GM18907 (cell line): Measurements from ENCODE around the gene EDC4.
"Not testable (repeated sequence)": the region's sequence is repeated elsewhere in the genome, so short reads cannot be mapped to it uniquely, and the experiment has no call there.

ENCODE experiments used
- ATAC-seq: cut with Tn5 transposase; IDR thresholded peaks from one replicate; pipeline ENCODE4 v1.9.1; 2021; ENCODE audit warnings: mild to moderate bottlenecking, moderate library complexity; ENCODE audit not compliant: unreplicated experiment

EDC4 gene, protein sequence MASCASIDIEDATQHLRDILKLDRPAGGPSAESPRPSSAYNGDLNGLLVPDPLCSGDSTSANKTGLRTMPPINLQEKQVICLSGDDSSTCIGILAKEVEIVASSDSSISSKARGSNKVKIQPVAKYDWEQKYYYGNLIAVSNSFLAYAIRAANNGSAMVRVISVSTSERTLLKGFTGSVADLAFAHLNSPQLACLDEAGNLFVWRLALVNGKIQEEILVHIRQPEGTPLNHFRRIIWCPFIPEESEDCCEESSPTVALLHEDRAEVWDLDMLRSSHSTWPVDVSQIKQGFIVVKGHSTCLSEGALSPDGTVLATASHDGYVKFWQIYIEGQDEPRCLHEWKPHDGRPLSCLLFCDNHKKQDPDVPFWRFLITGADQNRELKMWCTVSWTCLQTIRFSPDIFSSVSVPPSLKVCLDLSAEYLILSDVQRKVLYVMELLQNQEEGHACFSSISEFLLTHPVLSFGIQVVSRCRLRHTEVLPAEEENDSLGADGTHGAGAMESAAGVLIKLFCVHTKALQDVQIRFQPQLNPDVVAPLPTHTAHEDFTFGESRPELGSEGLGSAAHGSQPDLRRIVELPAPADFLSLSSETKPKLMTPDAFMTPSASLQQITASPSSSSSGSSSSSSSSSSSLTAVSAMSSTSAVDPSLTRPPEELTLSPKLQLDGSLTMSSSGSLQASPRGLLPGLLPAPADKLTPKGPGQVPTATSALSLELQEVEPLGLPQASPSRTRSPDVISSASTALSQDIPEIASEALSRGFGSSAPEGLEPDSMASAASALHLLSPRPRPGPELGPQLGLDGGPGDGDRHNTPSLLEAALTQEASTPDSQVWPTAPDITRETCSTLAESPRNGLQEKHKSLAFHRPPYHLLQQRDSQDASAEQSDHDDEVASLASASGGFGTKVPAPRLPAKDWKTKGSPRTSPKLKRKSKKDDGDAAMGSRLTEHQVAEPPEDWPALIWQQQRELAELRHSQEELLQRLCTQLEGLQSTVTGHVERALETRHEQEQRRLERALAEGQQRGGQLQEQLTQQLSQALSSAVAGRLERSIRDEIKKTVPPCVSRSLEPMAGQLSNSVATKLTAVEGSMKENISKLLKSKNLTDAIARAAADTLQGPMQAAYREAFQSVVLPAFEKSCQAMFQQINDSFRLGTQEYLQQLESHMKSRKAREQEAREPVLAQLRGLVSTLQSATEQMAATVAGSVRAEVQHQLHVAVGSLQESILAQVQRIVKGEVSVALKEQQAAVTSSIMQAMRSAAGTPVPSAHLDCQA (N-terminal part only)

DNA sequence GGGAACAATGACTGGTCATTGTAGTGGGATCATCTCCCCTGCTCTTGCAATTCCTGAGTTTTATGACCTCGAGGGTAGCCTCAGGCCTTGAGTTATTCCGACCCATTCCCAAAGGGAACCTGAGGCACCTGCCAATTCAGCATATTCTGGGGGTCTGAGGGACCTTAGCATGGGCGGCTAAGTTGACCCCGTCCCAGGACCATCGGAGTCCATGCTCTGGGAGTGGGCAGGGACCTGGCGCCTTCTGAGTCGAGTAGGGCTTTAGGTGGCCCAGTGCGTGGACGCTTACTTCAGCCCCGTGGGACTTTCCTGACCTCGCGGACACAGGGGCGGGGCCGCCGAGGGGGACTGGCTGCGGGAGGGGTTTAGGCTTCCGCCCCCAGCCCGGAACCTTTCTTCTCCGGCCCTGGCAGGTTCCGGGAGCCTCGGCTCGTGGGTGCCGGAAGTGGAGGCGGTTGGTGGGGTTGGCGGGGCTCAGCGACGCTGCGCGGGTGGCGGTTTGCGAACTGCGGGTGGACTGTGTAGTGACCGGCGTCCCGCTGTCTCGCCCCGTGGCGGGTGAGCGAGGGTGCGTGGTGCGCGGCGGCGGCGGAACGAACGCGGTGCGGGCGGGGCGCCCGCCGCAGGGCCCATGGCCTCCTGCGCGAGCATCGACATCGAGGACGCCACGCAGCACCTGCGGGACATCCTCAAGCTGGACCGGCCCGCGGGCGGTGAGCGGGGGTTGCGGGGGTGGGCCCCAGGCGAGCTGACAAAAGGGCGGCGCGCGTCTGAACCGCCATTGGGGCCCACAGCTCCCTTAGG, at the start of gene EDC4:
Gene EDC4, plus strand, starts transcription at position 422 of the 804 bp plus-strand sequence. Its CDS starts 210 bp downstream, at position 632.
- ATAC-seq, result peak; percentile 75

DNA sequence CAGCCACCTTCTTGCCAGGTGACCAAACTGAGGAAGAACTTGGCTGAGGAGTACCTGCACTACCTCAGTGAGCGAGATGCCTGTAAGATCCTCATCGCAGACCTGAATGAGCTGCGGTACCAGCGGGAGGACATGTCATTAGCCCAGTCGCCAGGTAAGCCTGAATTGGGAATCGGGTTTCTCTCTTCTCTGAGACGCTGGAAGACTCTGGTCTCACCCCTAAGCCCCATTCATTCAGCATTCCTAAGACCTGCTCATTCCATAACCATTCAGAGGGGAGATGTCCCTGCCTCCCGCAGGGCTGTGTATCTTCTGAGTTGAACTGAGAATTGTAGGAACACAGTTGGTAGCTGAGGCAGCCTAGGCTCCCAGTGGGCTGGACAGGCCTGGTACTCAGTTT, 47.7 kb upstream of the EDC4 start:
- ATAC-seq, result no peak

DNA sequence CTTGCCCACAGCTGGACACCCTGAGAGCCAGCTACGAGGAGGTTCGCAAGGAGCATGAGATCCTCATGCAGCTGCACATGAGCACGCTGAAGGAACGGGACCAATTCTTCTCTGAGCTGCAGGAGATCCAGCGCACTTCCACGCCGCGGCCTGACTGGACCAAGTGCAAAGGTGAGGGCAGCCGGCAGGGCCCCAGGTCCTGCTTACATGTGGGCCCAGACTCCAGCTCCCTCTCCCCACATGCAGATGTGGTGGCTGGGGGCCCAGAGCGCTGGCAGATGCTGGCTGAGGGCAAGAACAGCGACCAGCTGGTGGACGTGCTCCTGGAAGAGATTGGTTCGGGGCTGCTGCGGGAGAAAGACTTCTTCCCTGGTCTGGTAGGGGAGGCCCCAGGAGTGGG, 46.9 kb upstream of the EDC4 start:
- no peak for ATAC-seq

DNA sequence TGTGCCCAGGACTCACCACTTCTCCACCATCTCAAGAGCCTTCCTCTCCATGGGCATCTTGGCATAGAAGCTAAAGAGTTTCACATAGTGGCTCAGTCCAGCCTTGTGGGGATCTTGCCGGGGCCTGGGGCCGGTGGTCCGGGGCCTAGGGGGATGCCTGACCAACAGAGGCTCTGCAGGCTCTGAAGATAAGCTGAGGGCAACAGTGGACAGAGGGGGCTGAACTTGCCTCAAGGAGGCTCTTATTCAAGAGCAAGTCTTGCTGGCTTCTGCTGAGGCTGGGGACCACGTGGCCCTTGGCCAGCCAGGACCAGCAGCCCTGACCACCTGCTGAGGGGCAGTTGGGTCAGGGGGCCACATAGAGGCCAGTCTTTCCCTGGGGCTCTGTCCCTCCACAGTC, 44.2 kb upstream of the EDC4 start:
- no peak for ATAC-seq

DNA sequence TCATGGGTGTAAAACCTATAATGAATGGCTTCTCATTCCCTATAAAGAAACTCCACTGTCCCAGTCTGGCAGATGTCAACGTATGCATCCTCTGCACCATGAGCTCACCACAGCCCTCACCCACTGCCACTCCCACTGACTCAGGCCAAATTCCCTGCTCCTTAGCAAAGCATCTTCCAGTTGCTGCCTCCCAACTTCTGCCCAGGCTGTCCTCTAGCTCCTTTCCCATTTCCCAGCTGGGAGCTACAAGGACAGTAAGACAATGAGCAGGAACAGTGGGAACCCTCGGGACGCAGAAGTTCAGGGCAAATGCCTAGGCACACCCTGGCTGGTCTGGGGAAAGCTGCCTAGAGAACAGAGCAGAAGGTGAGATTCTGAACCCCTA, 39.8 kb upstream of the EDC4 start:
- no peak for ATAC-seq

DNA sequence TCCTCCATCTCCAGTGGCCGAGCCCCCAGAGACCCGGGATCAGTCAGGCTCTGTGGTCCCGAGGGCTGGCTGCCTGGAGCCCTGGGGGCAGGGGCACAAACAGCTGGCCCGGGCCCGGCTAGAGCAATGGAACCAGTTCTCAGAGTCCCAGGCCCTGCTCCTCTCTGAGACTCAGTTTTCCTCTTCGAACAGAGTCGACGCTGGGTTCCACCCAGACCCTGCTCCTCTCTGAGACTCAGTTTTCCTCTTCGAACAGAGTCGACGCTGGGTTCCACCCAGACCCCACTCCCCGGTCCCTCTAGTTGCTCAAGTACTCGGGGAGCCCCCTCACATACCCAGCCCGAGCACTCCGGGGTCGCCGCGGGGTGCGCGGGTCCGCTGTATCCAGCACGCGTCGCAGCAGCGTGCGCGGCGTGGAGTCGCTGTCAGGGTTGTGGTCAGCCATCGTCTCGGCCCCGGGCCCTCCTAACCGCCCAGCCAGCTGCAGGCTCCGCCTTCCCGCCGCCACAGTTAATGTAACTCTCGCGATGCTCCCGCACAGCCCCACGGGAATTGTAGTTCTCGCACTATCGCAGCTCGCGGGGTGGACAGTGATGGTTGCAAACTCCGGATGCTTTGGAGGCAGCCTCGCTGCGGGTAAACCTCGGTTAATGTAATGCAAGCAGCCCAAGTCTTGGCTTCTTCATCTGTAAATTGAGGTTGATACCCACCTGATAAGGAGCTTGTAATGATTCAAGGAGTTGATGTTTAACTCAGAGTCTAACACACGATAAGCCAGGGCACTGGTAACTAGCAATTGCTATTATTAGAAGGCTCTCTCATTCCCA, 39.2 kb upstream of the EDC4 start:
- peak; percentile 94 for ATAC-seq

DNA sequence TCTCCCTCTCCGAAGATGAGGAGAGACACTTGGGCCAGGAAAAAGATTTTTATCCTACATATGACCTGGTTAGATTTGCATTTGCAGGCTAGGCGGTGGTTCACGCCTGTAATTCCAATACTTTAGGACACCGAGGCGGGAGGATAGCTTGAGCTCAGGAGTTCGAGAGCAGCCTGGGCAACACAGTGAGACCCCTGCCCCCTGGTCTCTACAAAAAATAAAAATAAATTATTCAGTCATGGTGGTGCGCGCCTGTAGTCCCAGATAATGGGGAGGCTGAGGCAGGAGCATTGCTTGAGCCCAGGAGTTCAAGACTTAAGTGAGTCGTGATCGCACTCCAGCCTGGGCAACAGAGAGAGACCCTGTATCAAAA, 38.6 kb upstream of the EDC4 start:
- ATAC-seq, result no peak

DNA sequence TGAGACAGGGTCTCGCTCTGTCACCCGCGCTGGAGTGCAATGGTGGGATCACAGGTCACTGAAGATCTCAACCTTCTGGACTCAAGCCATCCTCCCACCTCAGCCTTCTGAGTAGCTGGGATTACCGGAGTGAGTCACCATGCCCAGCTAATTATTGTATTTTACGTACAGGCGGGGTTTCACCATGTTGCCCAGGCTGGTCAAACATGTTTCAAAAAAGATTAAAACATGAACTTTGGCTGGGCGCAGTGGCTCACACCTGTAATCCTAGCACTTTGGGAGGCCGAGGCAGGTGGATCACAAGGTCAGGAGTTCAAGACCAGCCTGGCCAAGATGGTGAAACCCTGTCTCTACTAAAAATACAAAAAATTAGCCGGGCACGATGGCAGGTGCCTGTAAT, 35.7 kb upstream of the EDC4 start:
- ATAC-seq, result not testable (repeated sequence)

DNA sequence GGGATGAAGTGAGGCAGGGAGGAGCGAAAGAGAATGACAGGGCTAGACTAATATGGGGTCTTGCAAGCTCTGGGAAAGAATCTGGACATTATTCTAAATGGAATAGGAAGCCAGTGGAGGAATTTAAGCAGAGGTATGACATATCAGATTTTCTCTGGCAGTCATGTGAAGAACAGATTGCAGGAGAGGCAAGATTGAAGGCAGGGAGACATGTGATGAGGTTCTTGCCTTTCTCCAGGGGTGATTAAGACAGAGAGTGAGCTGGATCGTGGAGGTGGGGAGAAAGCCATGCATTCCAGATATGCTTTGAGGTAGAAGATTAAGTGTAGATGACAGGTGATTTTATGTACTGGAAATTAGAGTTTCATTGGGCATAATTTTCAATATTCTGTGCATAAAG, 35.0 kb upstream of the EDC4 start:
- no peak for ATAC-seq

DNA sequence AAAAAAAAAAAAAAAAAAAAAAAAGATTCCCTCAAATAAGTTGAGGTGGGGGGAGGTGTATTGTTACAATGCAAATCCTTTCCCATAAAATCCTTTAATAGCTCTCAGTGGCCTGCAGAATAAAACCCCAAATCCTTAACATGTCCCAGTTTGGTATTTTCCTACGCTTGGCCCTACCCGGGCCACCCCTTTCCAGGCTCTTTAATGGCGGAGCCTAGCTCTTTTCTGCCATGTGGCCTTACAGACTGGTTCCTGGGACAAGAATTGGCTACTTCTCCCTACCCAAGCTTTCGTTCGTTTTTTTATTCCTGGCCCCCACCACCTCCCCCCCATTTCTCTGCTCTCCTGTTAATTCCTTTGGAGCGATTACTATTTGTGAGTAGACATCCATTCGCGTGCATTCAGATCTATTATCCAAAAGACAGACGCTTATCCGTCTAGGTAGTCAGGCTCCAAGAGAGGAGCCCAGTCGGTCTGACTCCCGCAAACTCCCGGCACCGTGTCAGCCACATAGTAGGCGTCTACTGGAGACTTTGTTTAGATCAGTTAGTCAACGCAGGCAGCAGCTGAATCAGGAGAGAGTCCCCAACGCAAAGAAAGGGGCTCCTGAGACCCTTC, 31.5 kb upstream of the EDC4 start:
- no peak for ATAC-seq

DNA sequence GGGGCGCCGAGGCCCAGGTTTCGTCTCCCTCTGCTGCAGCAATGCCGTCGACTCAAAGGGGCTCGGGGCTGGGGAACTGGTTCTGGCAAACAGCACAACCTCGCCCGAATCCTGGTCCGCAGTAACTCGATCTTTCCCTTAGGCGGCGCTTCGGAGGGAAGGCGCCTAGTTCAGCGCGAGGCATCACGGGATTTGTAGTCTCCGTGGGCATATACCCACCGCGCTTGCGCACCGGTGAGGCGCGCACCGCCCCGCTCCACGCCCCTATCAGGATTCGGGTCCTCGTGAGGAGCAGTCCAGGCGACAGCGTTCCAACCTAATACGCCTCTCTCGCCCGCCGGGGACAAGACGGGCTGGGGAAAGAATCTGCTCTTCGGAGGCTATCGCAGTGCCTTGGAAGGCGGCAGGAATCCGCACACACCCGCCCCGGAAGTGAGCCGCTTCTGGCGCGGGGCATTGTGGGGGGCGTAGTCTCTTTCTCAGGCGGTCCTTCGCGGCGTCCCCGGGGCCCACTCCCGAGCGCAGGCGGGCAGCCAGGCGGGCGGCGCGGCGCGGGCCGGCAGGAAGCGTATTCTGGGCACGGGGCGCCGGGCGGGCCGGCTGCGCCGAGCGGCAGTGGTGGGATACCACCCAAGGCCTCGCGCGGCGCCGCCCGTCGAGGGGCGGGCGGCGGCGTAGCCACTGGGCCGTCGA, 30.9 kb upstream of the EDC4 start, which contains the start of gene THAP11:
Gene THAP11, plus strand, starts transcription at position 505 of the 693 bp plus-strand sequence. CDS start 235 bp downstream, outside the sequence.
- peak; percentile 57 for ATAC-seq

DNA sequence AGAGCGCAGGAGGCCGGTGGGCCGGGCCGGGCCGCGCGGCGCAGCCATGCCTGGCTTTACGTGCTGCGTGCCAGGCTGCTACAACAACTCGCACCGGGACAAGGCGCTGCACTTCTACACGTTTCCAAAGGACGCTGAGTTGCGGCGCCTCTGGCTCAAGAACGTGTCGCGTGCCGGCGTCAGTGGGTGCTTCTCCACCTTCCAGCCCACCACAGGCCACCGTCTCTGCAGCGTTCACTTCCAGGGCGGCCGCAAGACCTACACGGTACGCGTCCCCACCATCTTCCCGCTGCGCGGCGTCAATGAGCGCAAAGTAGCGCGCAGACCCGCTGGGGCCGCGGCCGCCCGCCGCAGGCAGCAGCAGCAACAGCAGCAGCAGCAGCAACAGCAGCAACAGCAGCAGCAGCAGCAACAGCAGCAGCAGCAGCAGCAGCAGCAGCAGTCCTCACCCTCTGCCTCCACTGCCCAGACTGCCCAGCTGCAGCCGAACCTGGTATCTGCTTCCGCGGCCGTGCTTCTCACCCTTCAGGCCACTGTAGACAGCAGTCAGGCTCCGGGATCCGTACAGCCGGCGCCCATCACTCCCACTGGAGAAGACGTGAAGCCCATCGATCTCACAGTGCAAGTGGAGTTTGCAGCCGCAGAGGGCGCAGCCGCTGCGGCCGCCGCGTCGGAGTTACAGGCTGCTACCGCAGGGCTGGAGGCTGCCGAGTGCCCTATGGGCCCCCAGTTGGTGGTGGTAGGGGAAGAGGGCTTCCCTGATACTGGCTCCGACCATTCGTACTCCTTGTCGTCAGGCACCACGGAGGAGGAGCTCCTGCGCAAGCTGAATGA, 30.1 kb upstream of the EDC4 start:
- peak; percentile 7 for ATAC-seq

DNA sequence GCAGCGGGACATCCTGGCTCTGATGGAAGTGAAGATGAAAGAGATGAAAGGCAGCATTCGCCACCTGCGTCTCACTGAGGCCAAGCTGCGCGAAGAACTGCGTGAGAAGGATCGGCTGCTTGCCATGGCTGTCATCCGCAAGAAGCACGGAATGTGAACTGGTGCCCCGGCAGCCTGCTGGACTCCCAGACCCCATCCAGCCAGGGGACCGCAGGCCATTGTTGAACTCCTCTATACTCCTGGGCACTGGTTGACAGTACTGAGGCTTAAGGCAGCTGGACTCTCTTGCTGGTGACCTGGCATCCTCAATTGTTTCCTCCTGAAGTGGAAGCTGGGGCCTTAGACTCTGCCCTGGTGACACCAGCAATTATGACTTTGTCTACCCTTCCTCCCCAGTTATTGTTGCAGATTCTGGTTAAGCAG, 29.5 kb upstream of the EDC4 start:
- ATAC-seq, result no peak

DNA sequence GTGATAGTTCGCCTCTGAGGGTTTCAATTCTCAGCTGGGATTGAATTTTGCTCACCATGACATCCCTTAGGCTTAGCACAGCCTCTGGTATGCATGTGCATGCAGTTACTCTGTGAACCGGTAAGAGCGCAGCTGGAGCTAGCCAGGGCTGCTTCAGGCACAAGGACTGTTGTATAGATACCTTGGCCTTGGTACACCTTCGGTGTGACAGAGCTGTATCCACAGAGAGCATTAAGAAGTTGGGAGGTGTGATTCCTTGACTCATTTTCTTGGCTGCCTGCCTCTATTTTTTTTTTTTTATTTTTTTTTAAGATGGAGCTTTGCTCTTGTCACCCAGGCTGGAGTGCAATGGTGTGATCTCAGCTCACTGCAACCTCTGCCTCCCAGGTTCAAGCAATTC, 28.4 kb upstream of the EDC4 start:
- ATAC-seq, result no peak

DNA sequence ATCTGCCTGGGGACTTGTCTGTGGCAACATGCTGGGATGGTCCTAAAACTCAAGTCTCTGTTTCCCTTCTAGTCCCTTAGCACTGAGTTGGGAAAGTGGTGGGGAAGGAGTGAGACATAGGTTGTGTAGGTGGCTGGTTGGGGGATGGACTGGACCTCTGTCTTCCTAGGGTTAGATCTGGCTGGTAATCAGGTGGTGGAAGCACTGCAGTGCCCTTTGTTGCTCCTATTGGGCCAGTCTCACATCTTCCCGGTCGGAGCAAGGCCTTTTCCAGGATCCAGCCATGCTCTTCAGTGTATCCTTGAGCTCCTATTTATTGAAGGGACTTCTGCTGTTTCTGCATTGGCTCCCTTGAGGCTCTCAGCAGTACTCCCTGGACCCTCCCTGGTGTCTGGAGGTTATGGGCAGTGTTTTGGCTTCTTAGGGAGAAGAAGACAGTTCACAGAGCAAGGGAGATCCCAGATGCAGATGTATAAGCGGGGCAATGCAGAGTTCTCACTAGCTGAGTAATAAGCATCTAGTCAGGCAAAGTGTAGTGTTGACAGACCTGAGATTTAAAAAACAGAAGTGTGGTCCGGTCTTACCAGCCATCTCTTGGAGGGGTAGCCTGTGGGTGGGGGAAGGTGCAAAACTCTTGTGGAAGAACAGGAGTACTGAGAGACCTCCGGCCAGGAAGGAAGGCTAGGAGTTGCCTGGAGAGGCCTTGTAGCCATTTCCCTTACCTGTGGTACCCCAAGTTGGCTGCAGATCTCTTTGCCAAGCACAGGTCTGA, 27.4 kb upstream of the EDC4 start:
- no peak for ATAC-seq

DNA sequence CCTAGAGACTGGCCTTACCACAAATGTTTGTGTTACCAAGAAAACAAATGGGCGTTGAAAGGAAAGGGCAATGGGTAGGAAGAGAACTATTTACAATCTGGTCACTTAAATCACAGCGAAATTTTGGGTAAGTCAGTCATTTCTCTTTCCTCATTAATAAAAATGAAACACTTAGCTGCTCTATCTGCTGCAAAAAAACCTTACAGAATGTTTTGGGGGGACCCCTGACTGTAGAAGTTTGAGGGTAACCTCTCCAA, 26.9 kb upstream of the EDC4 start:
- ATAC-seq, result no peak
